Fibroblast of villous mesenchyme (primary cell): Measurements from ENCODE around the gene RFLNA. TPM values are rescaled to one million over a fixed set of nuclear protein-coding genes. Genes with fewer than 3 reads are reported as not detected.

ENCODE experiments used
- DNase-seq: peaks from one replicate; pipeline ENCODE4 v3.0.0-alpha.2; 2010; ENCODE audit warnings: low read depth
- H3K4me3 ChIP-seq: 2 replicates; pipeline ENCODE4 v1.5.1; 2011; ENCODE audit warnings: low read depth, mild to moderate bottlenecking, low read length
- total RNA-seq: library from RNA; depleted of rRNA; stranded (reverse); fragments of >200 nt; gene quantifications from 2 replicates; pipeline ENCODE4 v1.2.3, GENCODE V29; 2012
- TF ChIP-seq, protein P1 (sequence below): IDR thresholded peaks from 2 replicates; pipeline ENCODE4 v1.5.1; 2012; ENCODE audit warnings: low read depth, mild to moderate bottlenecking, low read length; ENCODE audit not compliant: insufficient read depth

RFLNA gene
- total RNA-seq, 1 donor = 5.6 TPM

DNA sequence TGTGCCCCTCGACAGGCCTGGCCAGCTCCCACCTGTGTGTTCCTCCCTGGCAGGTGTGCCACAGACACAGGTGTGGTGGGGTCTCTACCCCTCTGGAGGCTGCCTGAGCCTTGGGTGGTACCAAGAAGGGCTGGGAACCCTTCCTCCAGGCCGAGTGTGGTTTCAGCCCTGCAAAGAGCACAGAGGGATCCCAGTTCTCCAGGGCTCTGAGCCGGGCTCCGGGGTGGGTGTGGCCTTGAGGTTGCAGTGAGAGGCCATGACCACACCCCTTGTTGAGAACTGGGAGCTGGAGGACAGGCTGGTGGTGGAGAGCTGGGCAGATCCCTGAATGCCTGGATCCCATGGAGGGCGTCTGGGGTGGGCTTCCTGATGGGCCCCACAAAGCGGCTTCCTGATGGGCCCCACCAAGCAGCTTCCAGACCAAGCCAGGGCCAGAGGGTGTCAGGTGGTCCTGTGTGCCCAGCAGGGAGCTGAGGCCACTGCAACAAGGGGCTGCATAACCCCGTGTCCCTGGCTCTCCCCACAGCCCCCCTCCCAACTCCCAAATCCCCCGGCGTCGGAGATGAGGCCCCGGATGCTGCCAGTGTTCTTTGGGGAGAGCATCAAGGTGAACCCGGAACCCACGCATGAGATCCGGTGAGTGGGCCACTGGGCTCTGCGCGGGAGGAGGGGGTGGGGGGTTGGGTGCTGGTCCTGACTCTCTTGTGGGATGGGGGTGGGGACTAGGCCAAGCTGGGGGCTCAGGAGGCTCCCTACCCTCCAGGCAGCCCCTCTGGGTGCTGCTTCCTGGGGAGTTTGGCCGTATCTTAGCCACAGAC, 16.6 kb downstream of the RFLNA start:
- DNase-seq = no peak
- TF ChIP-seq, protein P1, sequence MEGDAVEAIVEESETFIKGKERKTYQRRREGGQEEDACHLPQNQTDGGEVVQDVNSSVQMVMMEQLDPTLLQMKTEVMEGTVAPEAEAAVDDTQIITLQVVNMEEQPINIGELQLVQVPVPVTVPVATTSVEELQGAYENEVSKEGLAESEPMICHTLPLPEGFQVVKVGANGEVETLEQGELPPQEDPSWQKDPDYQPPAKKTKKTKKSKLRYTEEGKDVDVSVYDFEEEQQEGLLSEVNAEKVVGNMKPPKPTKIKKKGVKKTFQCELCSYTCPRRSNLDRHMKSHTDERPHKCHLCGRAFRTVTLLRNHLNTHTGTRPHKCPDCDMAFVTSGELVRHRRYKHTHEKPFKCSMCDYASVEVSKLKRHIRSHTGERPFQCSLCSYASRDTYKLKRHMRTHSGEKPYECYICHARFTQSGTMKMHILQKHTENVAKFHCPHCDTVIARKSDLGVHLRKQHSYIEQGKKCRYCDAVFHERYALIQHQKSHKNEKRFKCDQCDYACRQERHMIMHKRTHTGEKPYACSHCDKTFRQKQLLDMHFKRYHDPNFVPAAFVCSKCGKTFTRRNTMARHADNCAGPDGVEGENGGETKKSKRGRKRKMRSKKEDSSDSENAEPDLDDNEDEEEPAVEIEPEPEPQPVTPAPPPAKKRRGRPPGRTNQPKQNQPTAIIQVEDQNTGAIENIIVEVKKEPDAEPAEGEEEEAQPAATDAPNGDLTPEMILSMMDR = no peak
- no peak overlapping the region for H3K4me3 ChIP-seq

DNA sequence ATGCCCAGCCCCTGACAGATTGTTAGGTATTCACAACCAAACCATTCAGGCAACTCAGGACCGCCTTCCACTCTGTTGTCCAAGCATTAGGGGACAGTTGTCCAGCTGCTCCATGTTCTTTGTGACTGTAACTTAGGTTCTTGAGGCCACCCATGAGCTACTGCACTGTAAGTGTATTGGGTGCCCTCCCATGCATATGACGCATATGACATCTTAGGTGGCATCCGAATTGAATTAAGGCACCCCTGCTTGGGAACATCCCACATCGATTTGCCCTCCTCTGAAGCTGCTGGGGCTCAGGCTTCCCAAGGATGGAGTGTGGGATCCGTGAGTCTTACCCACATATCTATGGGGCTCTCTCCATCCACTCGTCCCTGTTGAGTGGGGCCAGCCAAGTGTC, 17.7 kb downstream of the RFLNA start:
- H3K4me3 ChIP-seq = no peak overlapping the region
- TF ChIP-seq, protein P1 = no peak
- DNase-seq = no peak

DNA sequence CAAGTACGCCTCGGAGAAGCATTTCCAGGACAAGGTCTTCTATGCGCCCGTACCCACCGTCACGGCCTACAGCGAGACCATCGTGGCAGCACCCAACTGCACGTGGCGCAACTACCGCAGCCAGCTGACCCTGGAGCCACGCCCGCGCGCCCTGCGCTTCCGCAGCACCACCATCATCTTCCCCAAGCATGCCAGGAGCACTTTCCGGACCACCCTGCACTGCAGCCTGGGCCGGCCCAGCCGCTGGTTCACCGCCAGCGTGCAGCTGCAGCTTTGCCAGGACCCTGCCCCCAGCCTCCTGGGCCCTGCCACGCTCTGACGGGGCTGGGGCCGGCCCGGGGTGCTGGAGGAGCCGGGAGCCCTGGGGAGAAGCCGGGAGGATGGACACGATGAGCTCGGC, 19.3 kb downstream of the RFLNA start:
- H3K4me3 ChIP-seq = no peak overlapping the region
- TF ChIP-seq, protein P1 = no peak
- DNase-seq = no peak

DNA sequence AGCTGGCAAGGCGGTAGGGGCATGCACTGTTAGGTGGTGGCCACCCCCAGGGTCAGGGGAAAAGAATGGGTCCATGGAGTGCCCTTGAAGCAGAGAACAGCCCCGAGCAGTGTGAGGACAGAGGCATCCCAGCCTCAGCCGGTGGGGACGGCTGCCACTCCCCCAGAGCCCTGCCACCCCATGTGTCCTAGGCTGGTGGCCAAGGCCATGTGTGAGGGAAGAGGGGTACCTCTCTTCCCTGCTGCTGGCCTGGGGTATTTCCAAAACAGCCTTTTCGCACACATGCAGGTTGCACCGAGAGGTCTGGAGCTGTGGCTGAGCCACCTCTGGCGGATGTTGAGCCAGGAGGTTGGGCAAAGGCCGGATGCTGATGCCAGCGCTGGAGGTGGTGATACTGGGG, 19.9 kb downstream of the RFLNA start:
- TF ChIP-seq, protein P1 = no peak
- DNase-seq = no peak
- H3K4me3 ChIP-seq = no peak overlapping the region

DNA sequence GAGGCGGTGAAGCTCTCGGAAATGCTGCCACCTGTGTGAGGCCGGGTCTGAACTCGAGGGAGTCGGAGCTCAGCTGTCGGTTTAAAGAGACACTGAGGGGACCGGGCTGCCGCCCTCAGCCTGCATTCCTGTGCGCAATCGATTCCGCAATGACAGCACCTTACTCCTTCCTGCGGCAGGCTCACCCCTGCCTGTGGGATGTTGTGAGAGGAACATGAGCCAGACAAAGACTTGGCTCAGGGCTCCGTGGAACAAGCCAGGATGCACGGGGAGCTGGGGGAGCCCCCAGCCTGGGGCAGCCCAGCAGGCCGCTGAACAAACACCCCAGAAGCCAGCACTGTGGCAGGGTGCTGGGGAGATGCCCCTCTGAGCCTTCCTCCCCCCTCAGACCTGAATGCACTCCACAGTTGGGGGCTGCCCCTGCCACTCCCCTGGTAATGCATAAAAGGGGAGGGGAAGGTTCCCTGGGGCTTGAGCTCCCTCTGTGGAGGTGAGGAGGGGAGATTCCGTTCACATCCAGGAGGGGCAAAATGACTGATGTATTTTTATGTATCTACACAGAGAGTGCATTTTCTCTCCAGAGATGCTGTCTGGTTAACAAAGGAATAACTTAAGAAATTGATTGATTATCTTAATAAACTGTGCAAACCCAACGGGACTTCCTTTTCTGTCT, 20.6 kb downstream of the RFLNA start:
- no peak overlapping the region for H3K4me3 ChIP-seq
- no peak for DNase-seq
- TF ChIP-seq, protein P1 = no peak

DNA sequence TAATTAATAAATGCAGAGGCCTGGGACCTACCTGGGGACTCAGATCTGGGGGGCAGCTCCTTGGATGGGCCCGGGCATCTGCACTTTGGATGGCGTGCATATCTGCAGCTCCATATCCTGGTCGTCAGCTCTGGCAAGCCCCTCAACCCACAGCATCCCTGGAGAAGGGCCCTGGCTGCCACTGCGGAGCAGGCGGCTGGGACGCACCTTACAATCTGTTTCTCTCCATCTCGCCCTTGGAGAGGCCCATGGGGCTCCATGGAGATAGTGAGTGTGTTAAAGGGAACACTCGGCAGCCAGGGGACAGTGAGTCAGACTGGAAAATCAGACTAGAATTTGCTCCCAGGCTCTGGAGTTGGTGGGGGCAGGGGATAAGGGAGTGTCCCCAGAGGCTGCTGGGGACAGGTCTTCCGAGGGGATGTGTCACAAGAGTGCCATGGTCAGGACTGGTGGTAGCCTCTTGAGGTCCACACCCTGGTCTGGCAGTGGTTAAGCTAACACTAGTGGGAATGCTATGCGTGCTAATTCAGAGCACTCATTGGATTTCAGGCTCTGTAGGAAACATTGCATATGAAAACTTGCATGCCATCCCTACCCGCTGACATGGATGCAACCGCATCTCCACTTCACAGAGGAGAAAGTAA, 21.5 kb downstream of the RFLNA start:
- H3K4me3 ChIP-seq = no peak overlapping the region
- DNase-seq = no peak
- TF ChIP-seq, protein P1 = no peak
